NCI-H345 treated with DMSO at 0.1 percent for 48 hours (cell line): ENCODE results near the gene MIER2.
"Not testable (repeated sequence)": the region's sequence is repeated elsewhere in the genome, so short reads cannot be mapped to it uniquely, and the experiment has no call there.

Experiments used
- DNase-seq: peaks from one replicate; lab custom pipeline; 2025; ENCODE audit not compliant: unreplicated experiment; lab: John Stamatoyannopoulos, UW

The MIER2 gene

GRCh38 chr19:362683-363082 lies 18.1 kb upstream of the MIER2 start:
- no peak for DNase-seq

GRCh38 chr19:362154-362553 lies 17.6 kb upstream of the MIER2 start:
- no peak for DNase-seq

- no peak for DNase-seq
These were observed 15.0 kb upstream of the MIER2 start for GRCh38 chr19:359653-359925.

- DNase-seq: not testable (repeated sequence)
These were observed 10.9 kb upstream of the MIER2 start for GRCh38 chr19:355536-355935.

GRCh38 chr19:355134-355533 lies 10.5 kb upstream of the MIER2 start:
- no peak for DNase-seq

GRCh38 chr19:351976-352625 lies 7.5 kb upstream of the MIER2 start:
- DNase-seq: no peak

- no peak for DNase-seq
These were observed 3.6 kb upstream of the MIER2 start for GRCh38 chr19:347946-348861.

GRCh38 chr19:345320-345879 lies 804 bp upstream of the MIER2 start:
- no peak for DNase-seq

- DNase-seq: no peak
These were observed 513 bp downstream of the MIER2 start for GRCh38 chr19:343941-344624.

- DNase-seq: no peak
These were observed 1.1 kb downstream of the MIER2 start for GRCh38 chr19:343451-343931.

- DNase-seq: no peak
These were observed 1.7 kb downstream of the MIER2 start for GRCh38 chr19:342801-343421.

GRCh38 chr19:342128-342455 lies 2.5 kb downstream of the MIER2 start:
- no peak for DNase-seq

GRCh38 chr19:341386-342127 lies 3.0 kb downstream of the MIER2 start:
- no peak for DNase-seq

GRCh38 chr19:340620-341385 lies 3.8 kb downstream of the MIER2 start:
- DNase-seq: no peak

- no peak for DNase-seq
These were observed 5.2 kb downstream of the MIER2 start for GRCh38 chr19:339262-339887.

- DNase-seq: no peak
These were observed 6.2 kb downstream of the MIER2 start for GRCh38 chr19:338421-338820.

- no peak for DNase-seq
These were observed 8.5 kb downstream of the MIER2 start for GRCh38 chr19:336067-336614.

- no peak for DNase-seq
These were observed 9.0 kb downstream of the MIER2 start for GRCh38 chr19:335486-336066.

GRCh38 chr19:335072-335471 lies 9.5 kb downstream of the MIER2 start:
- DNase-seq: no peak
